Neural crest cell (in vitro differentiated cells): ENCODE measurements around the gene OTUD1. TPM values are rescaled to one million over a fixed set of nuclear protein-coding genes. Genes with fewer than 3 reads are reported as not detected.
A peak's percentile ranks its signal among the peaks of the same experiment; 100 is the strongest.

Experiments
- DNase-seq: peaks from one replicate; pipeline ENCODE4 v3.0.0; 2021; ENCODE audit warnings: low read depth, mixed read lengths, low spot score
- H3K27ac Mint-ChIP-seq: one replicate; pipeline ENCODE4 v1.8.0; 2021; ENCODE audit warnings: mild to moderate bottlenecking, mixed read lengths; ENCODE audit not compliant: unreplicated experiment
- H3K27me3 Mint-ChIP-seq: 2 replicates; pipeline ENCODE4 v1.8.0; 2021; ENCODE audit warnings: low read depth, mild to moderate bottlenecking, mixed read lengths
- H3K36me3 Mint-ChIP-seq: 2 replicates; pipeline ENCODE4 v1.8.0; 2021; ENCODE audit warnings: low read depth, mild to moderate bottlenecking, mixed read lengths
- H3K4me1 Mint-ChIP-seq: 2 replicates; pipeline ENCODE4 v1.8.0; 2021; ENCODE audit warnings: mixed read lengths
- H3K4me3 Mint-ChIP-seq: one replicate; pipeline ENCODE4 v1.8.0; 2021; ENCODE audit warnings: mild to moderate bottlenecking, mixed read lengths
- H3K9me3 Mint-ChIP-seq: 2 replicates; pipeline ENCODE4 v1.8.0; 2021; ENCODE audit warnings: mixed read lengths
- total RNA-seq: library from RNA; stranded (reverse); gene quantifications from 2 replicates; pipeline ENCODE4 v1.2.1, GENCODE V29; 2021
- TF ChIP-seq, protein P1 (sequence below): fragments of 200-600 bp; sonication (generic); conservative IDR thresholded peaks from 2 replicates; pipeline ENCODE4 v1.5.0; 2021; ENCODE audit warnings: antibody characterized with exemption, mild to moderate bottlenecking

Gene OTUD1
- total RNA-seq, 1 donor from 2014 or later = 3.3 TPM

- Mint-ChIP-seq H3K4me3 (no peak overlapping the region), H3K27me3 (peaks cover 12% of the 10 kb centered on the region), H3K36me3 (no peaks in the 10 kb centered on the region), H3K4me1 (no peaks in the 10 kb centered on the region), H3K9me3 (no peaks in the 10 kb centered on the region), H3K27ac (peak overlapping the region; percentile 2)
- TF ChIP-seq, protein P1, sequence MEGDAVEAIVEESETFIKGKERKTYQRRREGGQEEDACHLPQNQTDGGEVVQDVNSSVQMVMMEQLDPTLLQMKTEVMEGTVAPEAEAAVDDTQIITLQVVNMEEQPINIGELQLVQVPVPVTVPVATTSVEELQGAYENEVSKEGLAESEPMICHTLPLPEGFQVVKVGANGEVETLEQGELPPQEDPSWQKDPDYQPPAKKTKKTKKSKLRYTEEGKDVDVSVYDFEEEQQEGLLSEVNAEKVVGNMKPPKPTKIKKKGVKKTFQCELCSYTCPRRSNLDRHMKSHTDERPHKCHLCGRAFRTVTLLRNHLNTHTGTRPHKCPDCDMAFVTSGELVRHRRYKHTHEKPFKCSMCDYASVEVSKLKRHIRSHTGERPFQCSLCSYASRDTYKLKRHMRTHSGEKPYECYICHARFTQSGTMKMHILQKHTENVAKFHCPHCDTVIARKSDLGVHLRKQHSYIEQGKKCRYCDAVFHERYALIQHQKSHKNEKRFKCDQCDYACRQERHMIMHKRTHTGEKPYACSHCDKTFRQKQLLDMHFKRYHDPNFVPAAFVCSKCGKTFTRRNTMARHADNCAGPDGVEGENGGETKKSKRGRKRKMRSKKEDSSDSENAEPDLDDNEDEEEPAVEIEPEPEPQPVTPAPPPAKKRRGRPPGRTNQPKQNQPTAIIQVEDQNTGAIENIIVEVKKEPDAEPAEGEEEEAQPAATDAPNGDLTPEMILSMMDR = no peak
- DNase-seq = no peak
These were observed 24.2 kb upstream of the OTUD1 start for GRCh38 chr10:23414658-23415057.

- no peak overlapping the region for H3K4me3 Mint-ChIP-seq
- H3K27ac Mint-ChIP-seq = no peak overlapping the region
- no peak for DNase-seq
These were observed 21.6 kb upstream of the OTUD1 start for GRCh38 chr10:23417254-23417653.

GRCh38 chr10:23418051-23418681 lies 20.7 kb upstream of the OTUD1 start:
- DNase-seq = no peak
- TF ChIP-seq, protein P1 = no peak
- Mint-ChIP-seq H3K27ac (no peak overlapping the region), H3K9me3 (no peaks in the 10 kb centered on the region), H3K27me3 (peaks cover 5% of the 10 kb centered on the region), H3K4me1 (no peaks in the 10 kb centered on the region), H3K36me3 (no peaks in the 10 kb centered on the region), H3K4me3 (no peak overlapping the region)

More at GRCh38 chr10:23417254-23417653, 21.6 kb upstream of the OTUD1 start:
- Mint-ChIP-seq H3K27me3 (peaks cover 11% of the 10 kb centered on the region), H3K4me1 (no peaks in the 10 kb centered on the region), H3K36me3 (no peaks in the 10 kb centered on the region), H3K9me3 (no peaks in the 10 kb centered on the region)
- TF ChIP-seq, protein P1 = no peak

DNA sequence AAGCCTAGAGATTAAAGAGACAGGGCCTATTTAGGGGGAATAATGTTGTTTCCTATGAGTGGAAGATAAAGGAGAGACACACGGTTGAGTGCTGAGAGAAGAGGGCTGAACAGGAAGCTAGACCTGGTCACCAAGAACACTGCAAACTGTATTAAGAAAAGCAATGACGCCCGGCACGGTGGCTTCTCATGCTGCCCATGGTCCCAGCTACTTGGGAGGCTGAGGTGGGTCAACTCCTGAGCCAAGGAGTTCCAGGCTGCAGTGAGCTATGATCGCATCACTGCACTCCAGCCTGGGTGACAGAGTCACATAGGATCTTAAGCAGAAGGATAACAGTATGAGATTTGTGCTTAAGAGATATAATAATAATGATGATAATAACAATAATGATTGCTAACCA lies 19.7 kb upstream of the OTUD1 start:
- Mint-ChIP-seq H3K27me3 (peaks cover 3% of the 10 kb centered on the region), H3K9me3 (no peaks in the 10 kb centered on the region), H3K4me3 (no peak overlapping the region), H3K27ac (no peak overlapping the region), H3K36me3 (no peaks in the 10 kb centered on the region), H3K4me1 (no peaks in the 10 kb centered on the region)
- TF ChIP-seq, protein P1 = no peak
- DNase-seq = no peak

DNA sequence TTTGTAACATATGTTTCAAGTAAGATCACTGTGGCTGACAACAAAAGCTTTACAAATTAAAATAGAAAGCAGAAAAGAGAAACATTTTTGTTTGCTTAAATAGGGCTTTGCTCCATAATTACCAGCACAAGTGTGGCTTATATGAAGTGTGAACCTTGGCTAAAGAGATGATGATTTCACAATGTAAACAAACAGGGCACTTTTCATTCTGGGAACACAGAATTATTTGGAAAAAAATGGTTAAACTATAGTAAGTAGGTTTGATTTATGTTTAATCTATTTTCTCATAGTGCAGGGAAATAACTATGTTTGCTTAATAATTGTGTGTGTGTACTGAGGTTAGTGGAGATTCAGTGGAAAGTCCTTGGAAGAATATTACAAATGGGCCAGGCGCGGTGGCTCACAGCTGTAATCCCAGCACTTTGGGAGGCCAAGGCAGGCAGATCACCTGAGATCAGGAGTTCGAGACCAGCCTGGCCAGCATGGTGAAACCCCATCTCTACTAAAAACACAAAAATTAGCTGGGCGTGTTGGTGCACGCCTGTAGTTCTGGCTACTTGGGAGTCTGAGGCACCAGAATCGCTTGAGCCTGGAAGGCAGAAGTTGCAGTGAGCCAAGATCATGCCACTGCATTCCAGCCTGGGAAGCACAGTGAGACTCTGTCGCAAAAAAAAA lies 19.1 kb upstream of the OTUD1 start:
- TF ChIP-seq, protein P1 = no peak
- Mint-ChIP-seq H3K36me3 (no peaks in the 10 kb centered on the region), H3K27me3 (no peaks in the 10 kb centered on the region), H3K4me1 (no peaks in the 10 kb centered on the region), H3K27ac (no peak overlapping the region), H3K9me3 (no peaks in the 10 kb centered on the region), H3K4me3 (no peak overlapping the region)
- no peak for DNase-seq
